Measurements from ENCODE around the gene OR4K2. TPM values are rescaled to one million over a fixed set of nuclear protein-coding genes. Genes with fewer than 3 reads are reported as not detected.
"Not testable (repeated sequence)": the region's sequence is repeated elsewhere in the genome, so short reads cannot be mapped to it uniquely, and the experiment has no call there.

Gene OR4K2
- not detected for polyA plus RNA-seq

- Mint-ChIP-seq H3K27me3 (no peaks in the 10 kb centered on the region), H3K4me3 (no peak within 1 kb of the TSS), H3K9me3 (peaks cover 0 to 2% (median 0%) of the 10 kb centered on the region in 3 donors), H3K27ac (no peak within 1 kb of the TSS), H3K4me1 (no peaks in the 10 kb centered on the region), H3K36me3 (no peaks in the 10 kb centered on the region)
Measured at GRCh38 chr14:19874842-19875241, at the start of gene OR4K2. OR4K2 (plus strand) TSS chr14:19875142; CDS start chr14:19876268, 1,126 bp downstream.

DNA sequence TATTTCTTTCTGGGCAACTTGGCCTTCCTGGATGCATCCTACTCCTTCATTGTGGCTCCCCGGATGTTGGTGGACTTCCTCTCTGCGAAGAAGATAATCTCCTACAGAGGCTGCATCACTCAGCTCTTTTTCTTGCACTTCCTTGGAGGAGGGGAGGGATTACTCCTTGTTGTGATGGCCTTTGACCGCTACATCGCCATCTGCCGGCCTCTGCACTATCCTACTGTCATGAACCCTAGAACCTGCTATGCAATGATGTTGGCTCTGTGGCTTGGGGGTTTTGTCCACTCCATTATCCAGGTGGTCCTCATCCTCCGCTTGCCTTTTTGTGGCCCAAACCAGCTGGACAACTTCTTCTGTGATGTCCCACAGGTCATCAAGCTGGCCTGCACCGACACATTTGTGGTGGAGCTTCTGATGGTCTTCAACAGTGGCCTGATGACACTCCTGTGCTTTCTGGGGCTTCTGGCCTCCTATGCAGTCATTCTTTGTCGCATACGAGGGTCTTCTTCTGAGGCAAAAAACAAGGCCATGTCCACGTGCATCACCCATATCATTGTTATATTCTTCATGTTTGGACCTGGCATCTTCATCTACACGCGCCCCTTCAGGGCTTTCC is 47.2 kb upstream of the OR4K2 start:
- H3K27me3 Mint-ChIP-seq, H3K4me1 Mint-ChIP-seq, H3K4me3 Mint-ChIP-seq, H3K36me3 Mint-ChIP-seq, H3K27ac Mint-ChIP-seq, H3K9me3 Mint-ChIP-seq: not testable (repeated sequence)

DNA sequence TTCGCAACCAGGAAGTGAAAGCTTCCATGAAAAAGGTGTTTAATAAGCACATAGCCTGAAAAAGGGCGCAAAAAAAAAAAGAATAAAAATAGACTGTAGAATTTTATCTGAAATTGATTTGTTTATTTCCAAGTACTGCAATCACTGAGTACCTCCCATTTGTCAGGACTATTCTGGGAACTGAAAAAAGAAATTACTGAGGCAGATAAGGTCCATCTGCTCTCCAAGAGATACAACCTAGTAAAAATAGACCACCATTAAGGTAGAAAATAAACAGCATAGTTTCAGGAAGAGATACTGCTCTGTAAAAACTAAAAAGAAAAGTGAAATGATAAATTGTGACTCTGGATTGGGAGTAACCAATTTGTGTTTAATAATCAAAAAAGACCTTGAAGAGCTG is 46.6 kb upstream of the OR4K2 start:
- Mint-ChIP-seq H3K27ac (no peak overlapping the region), H3K36me3 (no peaks in the 10 kb centered on the region), H3K4me3 (no peak overlapping the region), H3K4me1 (no peaks in the 10 kb centered on the region), H3K9me3 (peaks cover 0 to 4% (median 2%) of the 10 kb centered on the region in 3 donors), H3K27me3 (no peaks in the 10 kb centered on the region)

DNA sequence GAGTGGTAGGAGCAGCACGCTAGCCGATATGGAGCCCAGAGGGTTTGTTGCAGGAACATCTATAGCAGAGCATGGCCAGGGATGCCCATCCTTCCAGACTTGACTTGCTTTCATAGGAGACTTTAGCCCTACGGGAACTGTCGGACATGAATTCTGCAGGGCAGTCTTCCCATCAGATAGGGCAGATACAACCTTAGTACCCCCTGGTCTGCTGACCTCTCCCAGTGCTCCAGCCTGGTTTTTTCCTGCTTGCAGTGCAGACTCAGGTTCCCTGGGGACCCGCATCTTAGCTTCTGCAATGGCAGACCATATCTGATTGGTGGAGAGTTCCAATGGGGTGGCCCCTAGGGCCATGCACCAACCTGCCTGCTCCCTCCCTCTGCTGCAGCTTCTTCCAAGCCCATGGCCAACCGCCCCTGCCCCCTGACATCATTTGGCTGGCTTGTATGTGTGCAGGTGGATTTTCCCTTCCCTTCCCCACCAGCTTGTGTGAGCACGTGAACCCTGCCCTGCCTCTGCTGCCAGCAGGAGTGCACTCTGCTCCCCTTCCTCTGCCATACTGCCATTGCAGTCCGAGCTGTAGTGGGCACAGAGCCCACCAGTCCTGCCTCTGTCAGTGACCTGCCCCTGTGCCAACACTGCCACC is 40.6 kb upstream of the OR4K2 start:
- H3K27ac Mint-ChIP-seq: not testable (repeated sequence)

DNA sequence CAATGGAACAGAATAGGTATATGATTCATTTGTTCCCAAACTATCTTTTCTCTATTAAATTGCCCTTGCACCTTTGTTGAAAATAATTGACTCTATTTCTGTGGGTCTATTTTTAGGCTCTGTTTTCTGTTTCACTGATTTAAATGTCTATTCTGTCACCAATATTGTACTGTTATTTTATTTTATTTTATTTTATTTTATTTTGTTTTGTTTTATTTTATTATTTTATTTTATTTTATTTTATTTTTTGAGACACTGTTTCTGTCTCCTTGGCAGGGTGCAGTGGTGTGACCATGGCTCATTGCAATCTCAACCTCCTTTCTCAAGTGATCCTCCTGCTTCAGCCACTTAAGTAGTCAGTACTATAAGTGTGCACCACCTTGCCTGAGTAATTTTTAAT is 36.5 kb upstream of the OR4K2 start:
- Mint-ChIP-seq H3K9me3 (peaks cover 0 to 1% (median 0%) of the 10 kb centered on the region in 3 donors), H3K4me3 (no peak overlapping the region), H3K27me3 (peaks cover under 1% of the 10 kb centered on the region), H3K36me3 (no peaks in the 10 kb centered on the region), H3K4me1 (no peaks in the 10 kb centered on the region), H3K27ac (no peak overlapping the region)

More for the DNA sequence above, 40.6 kb upstream of the OR4K2 start:
- H3K36me3 Mint-ChIP-seq, H3K9me3 Mint-ChIP-seq, H3K4me1 Mint-ChIP-seq, H3K4me3 Mint-ChIP-seq, H3K27me3 Mint-ChIP-seq: not testable (repeated sequence)

- Mint-ChIP-seq H3K27me3 (no peaks in the 10 kb centered on the region), H3K36me3 (no peaks in the 10 kb centered on the region), H3K27ac (no peak overlapping the region), H3K4me3 (no peak overlapping the region), H3K4me1 (no peaks in the 10 kb centered on the region), H3K9me3 (peaks cover 4 to 6% (median 4%) of the 10 kb centered on the region in 3 donors)
Measured at GRCh38 chr14:19851365-19851764, 23.6 kb upstream of the OR4K2 start.

DNA sequence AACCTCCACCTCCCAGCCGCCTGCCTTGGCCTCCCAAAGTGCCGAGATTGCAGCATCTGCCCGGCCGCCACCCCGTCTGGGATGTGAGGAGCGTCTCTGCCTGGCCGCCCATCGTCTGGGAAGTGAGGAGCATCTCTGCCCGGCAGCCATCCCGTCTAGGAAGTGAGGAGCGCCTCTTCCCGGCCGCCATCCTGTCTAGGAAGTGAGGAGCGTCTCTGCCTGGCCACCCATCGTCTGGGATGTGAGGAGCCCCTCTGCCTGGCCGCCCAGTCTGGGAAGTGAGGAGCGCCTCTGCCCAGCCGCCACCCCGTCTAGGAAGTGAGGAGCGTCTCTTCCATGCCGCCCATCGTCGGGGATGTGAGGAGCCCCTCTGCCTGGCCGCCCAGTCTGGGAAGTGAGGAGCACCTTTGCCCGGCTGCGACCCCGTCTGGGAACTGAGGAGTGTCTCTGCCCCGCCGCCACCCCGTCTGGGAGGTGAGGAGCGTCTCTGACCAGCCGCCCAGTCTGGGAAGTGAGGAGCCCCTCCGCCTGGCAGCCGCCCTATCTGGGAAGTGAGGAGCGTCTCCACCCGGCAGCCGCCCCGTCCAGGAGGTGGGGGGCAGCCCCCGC is 8.8 kb upstream of the OR4K2 start:
- not testable (repeated sequence) for H3K9me3 Mint-ChIP-seq, H3K4me1 Mint-ChIP-seq, H3K36me3 Mint-ChIP-seq, H3K4me3 Mint-ChIP-seq, H3K27me3 Mint-ChIP-seq, H3K27ac Mint-ChIP-seq

DNA sequence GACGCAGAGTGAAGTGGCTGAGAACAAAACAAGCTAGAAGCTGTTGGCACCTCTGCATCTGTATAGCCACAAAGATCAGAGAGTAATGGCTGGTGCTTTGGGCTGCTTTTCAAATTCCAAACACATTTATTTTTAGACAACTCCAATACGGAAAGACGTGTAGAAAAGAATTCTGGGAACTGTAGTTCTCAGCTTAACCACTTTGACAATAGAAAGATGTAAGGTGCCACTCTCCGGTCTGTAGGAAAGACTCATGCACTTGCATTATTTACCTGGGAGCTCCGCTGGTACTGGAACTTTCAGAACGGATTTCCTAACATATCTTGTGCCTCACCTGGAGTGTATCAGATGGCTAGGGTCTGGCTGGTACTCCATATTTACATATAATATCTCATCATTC is 1.8 kb upstream of the OR4K2 start:
- H3K9me3 Mint-ChIP-seq: peaks cover 0 to 2% (median 0%) of the 10 kb centered on the region in 3 donors
- no peaks in the 10 kb centered on the region for H3K27me3 Mint-ChIP-seq
- no peak overlapping the region for H3K4me3 Mint-ChIP-seq
- H3K36me3 Mint-ChIP-seq: no peaks in the 10 kb centered on the region
- no peaks in the 10 kb centered on the region for H3K4me1 Mint-ChIP-seq
- no peak overlapping the region for H3K27ac Mint-ChIP-seq

DNA sequence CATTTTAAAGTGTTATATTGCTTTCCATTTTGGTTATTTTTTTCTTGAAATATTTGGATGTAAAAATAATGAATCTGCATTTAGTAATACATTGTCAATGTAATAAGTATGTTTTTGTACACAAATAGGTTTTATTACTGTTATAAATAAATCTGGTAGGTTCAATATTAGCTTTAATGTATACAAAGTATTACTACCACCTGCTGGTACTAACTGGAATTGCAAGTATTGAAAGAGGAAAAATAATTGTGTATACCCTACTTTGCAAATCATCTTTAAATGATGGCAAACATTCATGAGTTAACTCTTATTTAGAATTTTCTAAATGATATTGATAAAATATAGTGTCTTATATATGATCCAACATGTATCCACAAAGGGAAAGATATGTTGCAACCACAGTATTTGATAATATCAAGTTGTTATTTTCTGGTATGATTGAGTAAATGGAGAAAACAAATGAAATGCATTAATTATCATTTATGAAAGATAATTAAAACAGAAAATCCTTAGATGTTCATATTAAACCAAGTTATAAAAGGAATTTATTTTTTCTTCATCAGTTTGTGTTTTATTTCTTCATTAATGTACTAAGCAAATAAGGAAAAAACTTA is 3.2 kb downstream of the OR4K2 start:
- H3K27ac Mint-ChIP-seq: no peak overlapping the region
- no peaks in the 10 kb centered on the region for H3K36me3 Mint-ChIP-seq

DNA sequence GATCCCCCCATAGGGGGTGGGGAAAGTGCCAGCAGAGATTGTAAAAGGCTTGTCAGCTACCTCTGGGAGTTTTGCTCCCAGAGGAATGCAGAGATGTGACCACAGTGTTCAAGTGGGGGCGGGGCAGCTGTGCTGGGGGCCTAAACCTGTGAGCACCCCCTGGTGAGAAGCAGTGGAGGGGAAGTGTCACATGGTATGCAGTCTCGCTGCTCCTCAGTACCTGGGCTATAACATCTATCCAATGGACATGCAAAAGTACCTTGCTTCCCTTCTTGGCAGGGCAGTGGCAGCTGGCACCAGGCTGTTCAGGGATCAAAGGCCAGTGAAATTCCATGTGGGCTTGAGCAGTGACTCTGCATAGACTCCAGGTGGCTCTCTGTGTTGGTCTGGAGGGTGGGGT is 20.3 kb downstream of the OR4K2 start:
- H3K4me3 Mint-ChIP-seq: no peak overlapping the region
- H3K27me3 Mint-ChIP-seq: no peaks in the 10 kb centered on the region
- no peaks in the 10 kb centered on the region for H3K4me1 Mint-ChIP-seq
- H3K9me3 Mint-ChIP-seq: peaks cover 3 to 42% (median 18%) of the 10 kb centered on the region in 3 donors
- peaks cover 2% of the 10 kb centered on the region for H3K36me3 Mint-ChIP-seq
- H3K27ac Mint-ChIP-seq: no peak overlapping the region

More for the DNA sequence above, 3.2 kb downstream of the OR4K2 start:
- H3K4me1 Mint-ChIP-seq: no peaks in the 10 kb centered on the region
- H3K4me3 Mint-ChIP-seq: no peak overlapping the region
- H3K9me3 Mint-ChIP-seq: no peaks in the 10 kb centered on the region
- no peaks in the 10 kb centered on the region for H3K27me3 Mint-ChIP-seq

DNA sequence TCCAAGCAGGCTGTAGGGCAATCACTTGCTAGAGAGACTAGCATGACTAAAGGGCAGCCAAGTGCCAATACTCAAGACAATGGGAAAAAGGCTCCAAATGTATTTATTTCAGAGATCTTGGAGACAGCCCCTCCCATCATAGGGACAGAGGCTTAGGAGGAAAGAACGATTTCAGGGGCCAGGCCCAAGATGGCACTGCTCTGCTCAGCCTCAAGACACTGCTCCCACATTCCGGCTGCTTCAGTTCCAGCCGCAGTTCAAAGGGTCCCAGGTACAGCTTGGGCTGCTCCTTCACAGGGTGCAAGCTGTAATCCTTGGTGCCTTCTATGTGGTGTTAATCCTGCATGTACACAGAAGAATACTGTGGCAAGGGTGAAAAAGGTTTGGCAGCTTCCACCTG is 26.1 kb downstream of the OR4K2 start:
- Mint-ChIP-seq H3K4me3 (no peak overlapping the region), H3K27me3 (no peaks in the 10 kb centered on the region), H3K9me3 (peaks cover 6 to 28% (median 14%) of the 10 kb centered on the region in 3 donors), H3K4me1 (no peaks in the 10 kb centered on the region), H3K27ac (no peak overlapping the region), H3K36me3 (peaks cover 2% of the 10 kb centered on the region)

- Mint-ChIP-seq H3K27ac (no peak overlapping the region), H3K9me3 (peaks cover 6 to 20% (median 6%) of the 10 kb centered on the region in 3 donors), H3K4me3 (no peak overlapping the region), H3K4me1 (no peaks in the 10 kb centered on the region), H3K36me3 (peaks cover 2% of the 10 kb centered on the region), H3K27me3 (no peaks in the 10 kb centered on the region)
Measured at GRCh38 chr14:19902409-19902808, 27.5 kb downstream of the OR4K2 start.

GRCh38 chr14:19906665-19907064 is 31.7 kb downstream of the OR4K2 start:
- Mint-ChIP-seq H3K27ac (no peak overlapping the region), H3K27me3 (no peaks in the 10 kb centered on the region), H3K4me3 (no peak overlapping the region), H3K9me3 (peaks cover 0 to 7% (median 3%) of the 10 kb centered on the region in 3 donors), H3K4me1 (no peaks in the 10 kb centered on the region), H3K36me3 (no peaks in the 10 kb centered on the region)

DNA sequence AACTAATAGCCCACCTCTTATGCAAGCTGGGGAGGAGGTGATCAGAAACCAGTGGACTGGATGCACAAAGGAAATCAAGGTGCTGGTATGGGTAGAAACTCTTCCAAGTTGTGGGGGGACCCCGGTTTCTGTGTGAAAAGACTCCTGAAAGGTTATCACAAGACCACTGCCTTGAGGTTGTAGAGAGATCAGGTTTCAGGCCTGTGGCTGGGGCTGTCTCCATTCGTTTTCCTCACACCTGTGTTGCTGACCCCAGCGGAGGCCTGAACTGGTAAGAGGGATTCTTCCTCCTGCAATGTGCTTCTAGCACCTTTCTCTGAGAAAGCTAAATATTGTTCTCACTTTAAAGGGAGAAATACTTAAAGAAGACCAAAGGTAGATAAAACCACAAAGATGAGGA is 36.2 kb downstream of the OR4K2 start:
- Mint-ChIP-seq H3K9me3 (peaks cover 0 to 16% (median 1%) of the 10 kb centered on the region in 3 donors), H3K36me3 (no peaks in the 10 kb centered on the region), H3K4me1 (no peaks in the 10 kb centered on the region), H3K27me3 (no peaks in the 10 kb centered on the region), H3K27ac (no peak overlapping the region), H3K4me3 (no peak overlapping the region)

DNA sequence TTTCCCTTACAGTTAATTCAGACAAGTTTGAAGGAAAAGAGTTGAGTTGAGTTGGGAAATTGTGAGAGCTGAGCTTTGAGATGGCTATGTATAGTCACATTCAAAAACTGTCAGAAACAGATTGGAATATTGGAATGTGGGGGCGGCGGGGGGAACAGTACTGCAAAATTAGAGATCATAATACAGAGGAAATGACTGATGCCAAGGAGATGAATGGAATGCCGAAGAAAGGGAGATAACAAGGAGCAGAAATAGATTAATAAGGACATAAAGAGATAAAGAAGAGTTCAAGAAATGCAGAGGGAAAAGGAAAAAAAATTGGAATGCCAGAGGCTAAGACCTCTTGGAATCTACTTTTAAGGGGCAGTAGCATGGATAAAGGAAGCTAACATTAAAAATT is 42.3 kb downstream of the OR4K2 start:
- Mint-ChIP-seq H3K9me3 (peaks cover 0 to 6% (median 0%) of the 10 kb centered on the region in 3 donors), H3K27ac (no peak overlapping the region), H3K27me3 (no peaks in the 10 kb centered on the region), H3K4me1 (no peaks in the 10 kb centered on the region), H3K36me3 (no peaks in the 10 kb centered on the region), H3K4me3 (no peak overlapping the region)
